ENCODE results near the gene C1orf159.
"Not testable (repeated sequence)": the region's sequence is repeated elsewhere in the genome, so short reads cannot be mapped to it uniquely, and the experiment has no call there.

The C1orf159 gene

DNA sequence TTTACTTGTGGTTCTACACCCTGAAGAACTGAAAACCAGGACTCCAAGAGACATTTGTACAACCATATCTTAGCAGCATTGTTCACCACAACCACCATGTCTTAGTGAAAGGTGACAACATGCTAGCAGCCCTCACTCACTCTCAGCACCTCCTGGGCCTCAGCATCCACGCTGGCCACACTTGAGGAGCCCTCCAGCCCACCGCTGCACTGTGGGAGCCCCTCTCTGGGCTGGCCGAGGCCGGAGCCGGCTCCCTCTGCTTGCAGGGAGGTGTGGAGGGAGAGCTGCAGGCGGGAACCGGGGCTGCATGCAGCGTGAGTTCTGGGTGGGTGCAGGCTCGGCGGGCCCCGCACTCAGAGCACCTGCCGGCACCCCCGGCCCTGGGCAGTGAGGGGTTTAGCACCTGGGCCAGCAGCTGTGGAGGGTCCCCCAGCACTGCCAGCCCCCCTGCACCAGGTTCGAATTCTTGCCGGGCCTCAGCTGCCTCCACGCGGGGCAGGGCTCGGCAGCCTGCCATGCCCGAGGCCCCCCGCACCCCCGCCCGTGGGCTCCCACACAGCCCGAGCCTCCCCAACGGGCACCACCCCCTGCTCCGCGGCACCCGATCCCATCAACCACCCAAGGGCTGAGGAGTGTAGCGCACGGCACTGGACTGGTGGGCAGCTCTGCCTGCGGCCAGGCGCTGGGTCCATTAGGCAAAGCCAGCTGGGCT, 9.2 kb downstream of the C1orf159 start:
- in situ Hi-C loops (cut with MboI; ENCODE audit: low pct_unique_long_range_greater_than_20kb, low sequenced_read_pairs) = no loop called here
- no peak for DNase-seq

DNA sequence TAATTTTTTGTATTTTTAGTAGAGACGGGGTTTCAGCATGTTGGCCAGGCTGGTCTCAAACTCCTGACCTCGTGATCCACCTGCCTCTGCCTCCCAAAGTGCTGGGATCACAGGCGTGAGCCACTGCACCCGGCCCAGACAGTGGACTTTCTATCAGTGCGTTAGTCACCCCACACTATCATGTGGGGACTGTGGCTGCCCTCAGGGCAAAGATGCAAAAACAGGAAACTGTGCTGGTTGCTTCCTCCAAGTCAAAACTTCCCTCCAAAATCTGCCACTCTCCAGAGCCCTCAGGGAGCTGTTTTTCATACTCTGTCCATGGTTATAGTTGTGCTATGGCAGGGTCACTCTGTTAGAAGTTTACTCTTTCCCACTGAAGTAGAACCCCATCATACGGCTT, 11.7 kb downstream of the C1orf159 start:
- DNase-seq = peak; percentile 56
- in situ Hi-C loops (cut with MboI; ENCODE audit: low pct_unique_long_range_greater_than_20kb, low sequenced_read_pairs) = not testable (repeated sequence)

DNA sequence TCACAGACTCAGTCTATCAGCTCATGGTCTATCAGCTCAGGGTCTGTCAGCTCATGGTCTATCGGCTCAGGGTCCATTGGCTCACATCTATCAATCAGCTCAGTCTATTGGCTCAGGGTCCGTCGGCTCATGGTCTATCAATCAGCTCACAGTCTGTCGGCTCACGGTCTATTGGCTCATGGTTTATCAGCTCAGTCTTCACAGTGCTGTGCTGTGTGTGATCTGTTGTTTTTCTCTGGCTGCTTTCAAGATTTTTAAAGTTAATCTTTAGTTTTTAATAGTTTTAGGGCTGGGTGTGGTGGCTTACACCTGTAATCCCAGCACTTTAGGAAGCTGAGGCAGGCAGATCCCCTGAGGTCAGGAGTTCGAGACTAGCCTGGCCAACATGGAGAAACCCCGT, 14.4 kb downstream of the C1orf159 start:
- DNase-seq = no peak
- in situ Hi-C loops (cut with MboI; ENCODE audit: low pct_unique_long_range_greater_than_20kb, low sequenced_read_pairs) = no loop called here

DNA sequence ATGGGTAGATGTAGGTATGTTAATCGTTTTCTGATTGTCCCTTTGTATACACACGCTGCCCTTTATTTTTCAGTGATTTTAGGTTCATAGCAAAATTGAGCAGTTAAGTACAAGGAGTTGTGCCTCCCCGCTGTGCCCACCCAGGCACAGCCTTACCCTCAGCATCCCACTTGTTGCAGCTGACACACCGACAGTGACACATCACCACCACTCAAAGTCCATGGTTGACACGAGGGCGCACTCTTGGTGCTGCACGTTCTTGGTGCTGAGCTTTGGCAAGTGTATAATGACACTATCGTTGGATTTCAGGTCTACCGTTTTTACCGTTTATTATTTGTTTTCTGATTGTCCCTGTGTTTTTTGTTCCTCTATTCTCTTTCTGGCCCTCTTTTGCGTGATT, 15.6 kb downstream of the C1orf159 start:
- in situ Hi-C loops (cut with MboI; ENCODE audit: low pct_unique_long_range_greater_than_20kb, low sequenced_read_pairs) = no loop called here
- no peak for DNase-seq

DNA sequence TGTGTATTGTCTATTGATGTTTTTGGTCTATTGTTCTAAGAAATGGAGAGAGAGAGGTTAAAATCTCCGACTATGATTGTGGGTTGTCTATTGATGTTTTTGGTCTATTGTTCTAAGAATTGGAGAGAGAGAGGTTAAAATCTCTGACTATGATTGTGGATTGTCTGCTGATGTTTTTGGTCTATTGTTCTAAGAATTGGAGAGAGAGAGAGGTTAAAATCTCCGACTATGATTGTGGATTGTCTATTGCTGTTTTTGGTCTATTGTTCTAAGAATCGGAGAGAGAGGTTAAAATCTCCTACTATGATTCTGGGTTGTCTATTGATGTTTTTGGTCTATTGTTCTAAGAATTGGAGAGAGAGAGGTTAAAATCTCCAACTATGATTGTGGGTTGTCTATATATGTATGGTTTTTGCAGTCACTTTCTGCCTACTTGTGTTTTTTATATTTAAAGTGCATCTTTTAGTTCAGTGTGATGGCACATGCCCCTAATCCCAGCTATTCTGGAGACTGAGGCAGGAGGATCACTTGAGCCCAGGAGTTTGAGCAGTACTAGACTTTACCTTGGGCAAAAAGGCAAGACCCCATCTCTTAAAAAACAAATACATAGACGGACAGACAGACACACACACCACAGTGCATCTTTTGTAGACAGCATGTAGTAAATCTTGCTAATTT, 16.2 kb downstream of the C1orf159 start:
- in situ Hi-C loops (cut with MboI; ENCODE audit: low pct_unique_long_range_greater_than_20kb, low sequenced_read_pairs) = no loop called here
- no peak for DNase-seq

DNA sequence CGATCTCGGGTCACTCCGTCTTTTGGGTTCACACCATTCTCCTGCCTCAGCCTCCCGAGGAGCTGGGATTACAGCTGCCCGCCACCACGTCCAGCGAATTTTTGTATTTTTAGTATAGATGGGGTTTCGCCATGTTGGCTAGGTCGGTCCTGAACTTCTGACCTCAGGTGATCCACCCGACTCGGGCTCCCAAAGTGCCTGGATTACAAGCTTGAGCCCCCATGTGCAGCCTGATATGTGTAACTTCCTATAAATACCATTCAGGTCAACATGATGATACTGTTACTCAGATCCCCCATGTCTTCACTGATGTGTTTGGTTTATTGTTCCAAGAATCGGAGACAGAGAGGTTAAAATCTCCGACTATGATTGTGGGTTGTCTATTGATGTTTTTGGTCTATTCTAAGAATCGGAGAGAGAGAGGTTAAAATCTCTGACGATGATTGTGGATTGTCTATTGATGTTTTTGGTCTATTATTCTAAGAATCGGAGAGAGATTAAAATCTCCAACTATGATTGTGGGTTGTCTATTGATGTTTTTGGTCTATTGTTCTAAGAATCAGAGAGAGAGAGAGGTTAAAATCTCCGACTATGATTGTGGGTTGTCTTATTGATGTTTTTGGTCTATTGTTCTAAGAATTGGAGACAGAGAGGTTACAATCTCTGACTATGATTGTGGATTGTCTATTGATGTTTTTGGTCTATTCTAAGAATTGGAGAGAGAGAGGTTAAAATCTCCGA, 17.0 kb downstream of the C1orf159 start:
- no peak for DNase-seq
- in situ Hi-C loops (cut with MboI; ENCODE audit: low pct_unique_long_range_greater_than_20kb, low sequenced_read_pairs) = no loop called here

DNA sequence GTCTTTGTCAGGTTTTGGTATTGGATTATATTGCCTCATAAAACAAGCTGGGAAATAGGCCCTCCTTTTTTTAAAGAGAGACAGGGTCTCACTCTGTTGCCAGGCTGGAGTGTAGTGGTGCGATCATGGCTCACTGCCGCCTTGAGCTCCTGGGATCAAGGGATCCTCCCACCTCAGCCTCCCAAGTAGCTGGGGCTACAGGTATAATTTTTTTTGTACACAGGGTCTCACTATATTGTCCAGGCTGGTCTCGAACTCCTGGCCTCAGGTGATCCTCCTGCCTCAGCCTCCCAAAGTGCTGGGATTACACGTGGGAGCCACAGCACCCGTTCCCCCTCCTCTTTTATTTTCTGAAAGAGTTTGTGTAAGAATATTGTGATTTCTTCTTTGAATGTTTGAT, 19.8 kb downstream of the C1orf159 start:
- DNase-seq; in situ Hi-C loops (cut with MboI; ENCODE audit: low pct_unique_long_range_greater_than_20kb, low sequenced_read_pairs): not testable (repeated sequence)

DNA sequence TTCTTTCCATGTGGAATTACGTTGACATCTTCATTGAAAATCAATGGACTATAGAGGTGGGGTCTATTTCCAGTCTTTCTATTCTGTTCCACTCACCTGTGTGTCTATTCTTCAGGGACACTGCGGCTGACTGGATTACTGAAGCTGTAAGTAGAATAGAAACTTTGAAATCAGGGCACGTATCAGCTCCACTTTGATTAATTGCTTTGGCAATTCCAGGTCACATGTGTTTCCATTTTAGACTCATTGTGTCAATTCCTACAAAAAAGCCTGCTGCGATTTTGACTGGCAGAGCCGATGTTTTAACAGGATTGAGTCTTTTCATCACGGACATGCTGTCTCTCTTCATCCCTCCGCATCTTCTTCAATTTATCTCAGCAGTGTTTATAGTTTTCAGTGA, 20.9 kb downstream of the C1orf159 start:
- no peak for DNase-seq
- in situ Hi-C loops (cut with MboI; ENCODE audit: low pct_unique_long_range_greater_than_20kb, low sequenced_read_pairs) = no loop called here

DNA sequence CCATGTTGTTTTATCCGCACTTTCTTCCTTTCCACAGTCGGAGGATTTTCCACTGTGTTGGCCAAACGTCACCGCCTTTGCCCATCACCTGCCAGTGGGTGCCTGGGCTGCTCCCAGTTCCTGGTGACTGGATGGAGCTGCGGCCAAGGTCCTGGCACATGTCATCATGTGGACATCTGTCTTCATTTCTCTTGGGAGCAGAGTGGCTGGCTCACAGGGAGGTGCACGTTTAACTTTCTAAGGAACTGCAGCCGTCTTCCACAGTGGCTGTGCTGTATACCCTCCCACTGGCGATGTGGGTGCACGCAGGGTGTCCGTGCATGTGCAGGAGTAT, 22.3 kb downstream of the C1orf159 start:
- DNase-seq = no peak
- in situ Hi-C loops (cut with MboI; ENCODE audit: low pct_unique_long_range_greater_than_20kb, low sequenced_read_pairs) = no loop called here

DNA sequence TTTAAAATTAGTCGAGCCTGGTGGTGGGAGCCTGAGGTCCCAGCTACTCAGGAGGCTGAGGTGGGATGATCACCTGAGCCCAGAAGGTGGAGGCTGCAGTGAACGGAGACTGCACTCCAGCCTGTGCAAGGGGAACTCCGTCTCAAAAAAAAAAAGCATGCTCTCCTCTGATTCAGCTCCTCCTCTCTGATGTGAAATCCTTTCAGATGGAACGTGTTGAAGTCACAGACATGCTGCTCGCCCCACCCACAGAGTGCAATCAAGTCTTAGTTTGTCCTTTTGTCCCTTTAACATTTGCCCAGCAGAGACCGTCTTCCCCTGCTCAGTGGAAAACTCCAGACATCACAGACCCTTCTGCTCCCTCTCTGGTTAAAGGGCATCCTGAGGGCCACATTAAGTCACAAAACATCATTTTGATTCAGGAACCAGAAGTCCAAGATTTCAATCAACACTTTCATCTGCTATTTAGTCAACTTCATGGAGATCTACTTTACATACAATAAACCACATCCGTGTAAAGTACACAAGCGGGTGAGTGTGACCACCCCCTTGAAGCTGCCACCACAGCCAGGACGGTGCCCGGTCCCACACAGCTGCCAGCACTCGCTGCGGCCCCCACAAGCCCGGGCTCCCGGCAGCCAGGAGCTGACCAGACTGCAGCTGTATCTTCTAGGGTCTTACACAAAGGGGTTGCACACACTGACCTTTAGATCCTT, 22.8 kb downstream of the C1orf159 start:
- no peak for DNase-seq
- in situ Hi-C loops (cut with MboI; ENCODE audit: low pct_unique_long_range_greater_than_20kb, low sequenced_read_pairs) = no loop called here

DNA sequence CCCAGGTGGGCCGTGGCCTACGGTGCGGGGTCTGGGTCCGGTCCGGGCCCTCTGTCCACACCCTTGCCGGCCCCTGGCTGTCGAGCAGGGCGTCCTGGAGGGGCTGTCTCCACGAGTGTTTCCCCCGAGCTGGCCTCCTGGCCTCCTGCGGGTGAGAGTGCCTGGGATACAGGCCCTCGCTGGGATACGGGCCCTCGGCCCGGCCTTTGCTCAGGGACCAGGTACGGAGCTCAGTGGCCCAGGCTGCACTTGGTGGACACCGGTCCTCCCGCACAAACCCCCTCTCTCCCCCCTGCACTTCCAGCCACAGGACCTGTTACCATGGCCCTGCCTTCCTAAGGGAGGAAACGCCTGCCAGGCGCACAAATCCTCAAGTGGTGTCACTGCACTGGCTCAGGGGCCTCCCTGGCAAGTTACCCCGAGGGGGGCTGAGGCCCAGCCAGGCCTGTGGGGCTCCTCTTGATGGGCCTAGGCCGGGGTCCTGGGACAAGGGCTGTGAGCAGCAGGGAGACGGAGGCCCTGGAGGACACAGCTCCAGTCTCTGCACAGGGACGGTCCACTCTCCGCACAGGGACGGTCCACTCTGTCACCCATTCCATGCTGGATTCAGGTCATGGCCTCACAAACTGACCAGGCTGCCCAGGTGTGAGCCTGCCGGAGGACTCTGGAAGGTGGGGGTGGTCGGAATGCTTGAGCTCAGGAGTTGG, 23.6 kb downstream of the C1orf159 start:
- in situ Hi-C loops (cut with MboI; ENCODE audit: low pct_unique_long_range_greater_than_20kb, low sequenced_read_pairs) = no loop called here

DNA sequence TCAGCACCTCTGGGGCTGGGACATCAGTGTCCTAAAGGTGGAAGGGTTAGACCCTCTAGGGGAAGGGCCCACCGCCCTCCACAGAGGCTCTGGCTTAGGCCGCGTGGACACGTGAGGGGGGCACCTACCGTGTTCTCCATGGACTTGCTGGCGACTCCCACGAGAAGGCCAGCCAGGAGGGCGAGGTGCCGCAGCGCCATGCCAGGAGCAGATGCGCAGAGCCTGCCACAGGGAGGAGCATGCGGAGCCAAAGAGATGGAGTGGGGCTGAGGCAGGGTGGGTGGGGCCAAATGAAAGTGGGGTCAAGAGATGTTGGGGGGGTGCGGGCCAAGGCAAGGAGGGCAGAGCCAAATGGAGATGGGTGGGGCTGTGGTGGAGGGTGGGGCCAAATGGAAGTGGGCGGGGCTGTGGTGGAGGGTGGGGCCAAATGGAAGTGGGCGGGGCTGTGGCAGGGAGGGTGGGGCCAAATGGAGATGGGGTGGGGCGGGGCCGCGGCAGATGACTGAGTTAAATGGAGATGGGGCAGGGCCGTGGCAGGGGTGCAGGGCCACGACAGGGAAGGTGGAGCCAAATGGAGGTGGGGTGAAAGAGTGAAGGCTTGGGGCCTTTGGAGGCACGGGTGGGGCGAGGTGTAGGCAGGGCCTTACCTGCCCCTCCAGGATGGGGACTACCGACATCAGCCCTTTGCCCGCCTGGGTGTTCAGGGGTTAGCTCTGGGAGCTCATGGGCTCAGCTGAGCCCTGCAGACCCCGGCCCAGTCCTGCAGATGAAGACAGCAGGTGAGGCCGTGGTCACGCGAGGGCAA, 24.3 kb downstream of the C1orf159 start:
- no peak for DNase-seq
- in situ Hi-C loops (cut with MboI; ENCODE audit: low pct_unique_long_range_greater_than_20kb, low sequenced_read_pairs) = no loop called here

More for the DNA sequence above, 23.6 kb downstream of the C1orf159 start:
- DNase-seq = no peak

DNA sequence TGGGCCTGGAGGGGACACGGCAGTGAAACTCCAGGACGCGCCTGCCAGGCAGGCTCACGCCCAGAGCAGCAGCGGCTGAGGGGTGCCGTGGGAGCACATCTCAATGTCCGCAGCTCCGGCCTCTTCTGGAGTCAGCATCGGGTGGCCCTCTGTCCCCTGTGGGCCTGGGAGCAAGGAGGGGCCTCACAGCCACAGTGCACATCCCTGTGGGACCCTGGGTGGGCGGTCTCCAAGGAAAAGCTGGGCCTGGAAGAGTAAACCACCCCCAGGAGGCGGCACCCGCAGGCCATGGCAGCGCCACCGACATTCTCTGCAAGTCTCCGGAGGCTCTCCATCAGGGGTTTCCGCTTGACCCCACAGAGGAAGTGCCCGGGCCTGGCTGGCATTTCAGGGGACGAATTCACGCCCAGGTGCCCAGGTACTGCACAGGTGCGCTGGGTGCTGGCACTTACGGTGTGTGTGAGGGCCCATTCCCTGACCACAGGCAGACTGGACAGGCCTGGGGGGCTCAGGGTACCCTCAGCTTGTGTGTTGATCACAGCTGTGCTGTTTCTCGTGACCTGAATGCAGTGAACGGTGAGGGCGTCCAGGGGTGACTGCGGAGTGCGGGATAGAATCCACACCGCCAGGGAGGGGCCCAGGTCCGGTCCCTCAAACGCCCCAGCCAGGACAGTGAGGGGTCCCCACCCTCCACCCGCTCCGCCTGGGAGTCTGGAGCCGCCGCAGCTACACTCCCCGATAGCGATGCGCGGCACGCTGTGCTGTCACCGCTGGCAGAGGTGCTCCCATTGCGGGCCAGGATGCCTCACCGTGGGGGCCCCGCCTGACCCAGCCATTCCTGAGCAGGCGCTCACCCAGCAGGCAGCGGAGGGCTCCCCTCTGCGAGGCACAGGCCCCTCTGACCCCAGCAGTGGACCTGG, 25.2 kb downstream of the C1orf159 start:
- in situ Hi-C loops (cut with MboI; ENCODE audit: low pct_unique_long_range_greater_than_20kb, low sequenced_read_pairs) = no loop called here
- no peak for DNase-seq

DNA sequence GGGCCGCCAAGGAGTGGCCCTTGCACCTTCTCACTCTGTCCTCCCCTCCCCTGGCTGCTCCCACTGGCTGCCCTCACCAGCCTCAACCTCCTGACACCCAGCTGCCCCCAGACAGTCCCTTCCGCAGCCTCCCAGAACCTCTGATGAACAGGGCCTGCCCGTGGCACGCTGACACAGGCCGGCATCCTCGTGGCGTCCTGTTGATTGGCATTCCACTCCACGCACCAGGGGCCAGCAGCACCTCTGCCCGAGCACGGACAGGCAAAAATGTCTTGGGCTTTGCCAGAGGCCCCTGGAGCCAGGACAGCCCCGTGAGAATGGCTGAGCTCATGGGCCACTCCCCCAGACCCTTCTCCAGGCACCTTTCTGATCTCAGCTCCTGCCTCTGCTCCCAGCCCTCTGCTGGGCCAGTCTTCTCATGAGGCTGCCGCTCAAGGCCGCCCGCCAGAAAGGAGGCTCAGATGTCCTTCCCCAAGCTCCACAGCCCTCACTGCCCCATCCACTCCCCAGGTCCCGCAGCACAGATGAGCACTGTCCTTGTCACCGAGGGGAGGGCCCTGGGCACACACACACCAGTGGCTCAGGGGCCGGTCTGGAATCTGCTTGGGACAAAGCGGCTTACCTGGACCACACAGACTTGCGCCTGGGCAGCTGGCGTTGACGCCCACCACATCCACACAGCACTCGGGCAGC, 26.0 kb downstream of the C1orf159 start:
- in situ Hi-C loops (cut with MboI; ENCODE audit: low pct_unique_long_range_greater_than_20kb, low sequenced_read_pairs) = no loop called here
- no peak for DNase-seq

DNA sequence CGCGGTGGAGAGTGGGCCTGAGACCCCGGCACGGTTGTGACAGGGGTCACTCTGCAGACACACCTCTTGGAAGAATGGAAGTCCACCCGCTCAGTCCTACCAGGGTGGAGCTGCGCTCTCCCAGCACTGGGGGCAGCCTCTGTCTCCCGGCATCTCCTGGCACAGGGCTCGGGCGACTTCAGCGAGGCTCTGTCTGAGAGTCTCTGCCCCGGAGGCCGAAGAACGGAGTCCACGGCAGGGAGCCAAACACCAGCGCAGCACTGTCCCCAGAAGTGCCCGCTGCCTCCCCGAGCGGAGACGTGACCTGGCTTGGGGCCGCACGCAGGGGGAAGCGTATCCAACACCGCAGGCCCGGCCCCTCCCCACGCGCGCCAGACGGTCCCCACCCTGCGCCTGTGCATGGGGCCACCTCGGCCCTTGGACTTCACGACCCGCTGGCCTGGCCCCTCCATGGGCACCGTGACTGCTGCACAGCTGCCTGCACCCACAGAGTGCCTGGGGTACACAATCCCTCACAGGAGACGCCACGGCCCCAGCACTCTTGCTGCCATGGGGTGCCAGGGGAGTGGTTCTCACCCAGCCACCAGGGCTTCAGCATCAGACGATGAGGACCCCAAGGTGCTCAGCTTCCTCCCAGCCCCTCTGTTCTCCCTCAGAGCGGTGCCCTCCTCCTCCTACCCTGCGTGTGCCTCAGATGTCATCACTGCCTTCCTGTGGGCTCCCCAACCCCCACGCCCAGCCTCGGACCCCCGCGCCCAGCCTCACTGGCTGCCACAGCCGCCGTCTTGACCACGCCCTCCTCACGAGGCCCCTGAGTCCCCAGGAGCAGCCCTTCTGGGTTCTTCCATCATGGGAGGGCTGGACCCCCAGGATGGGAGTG, 26.8 kb downstream of the C1orf159 start:
- in situ Hi-C loops (cut with MboI; ENCODE audit: low pct_unique_long_range_greater_than_20kb, low sequenced_read_pairs) = no loop called here
- no peak for DNase-seq
